ENCODE data around the gene CACNG3.

The CACNG3 gene

DNA sequence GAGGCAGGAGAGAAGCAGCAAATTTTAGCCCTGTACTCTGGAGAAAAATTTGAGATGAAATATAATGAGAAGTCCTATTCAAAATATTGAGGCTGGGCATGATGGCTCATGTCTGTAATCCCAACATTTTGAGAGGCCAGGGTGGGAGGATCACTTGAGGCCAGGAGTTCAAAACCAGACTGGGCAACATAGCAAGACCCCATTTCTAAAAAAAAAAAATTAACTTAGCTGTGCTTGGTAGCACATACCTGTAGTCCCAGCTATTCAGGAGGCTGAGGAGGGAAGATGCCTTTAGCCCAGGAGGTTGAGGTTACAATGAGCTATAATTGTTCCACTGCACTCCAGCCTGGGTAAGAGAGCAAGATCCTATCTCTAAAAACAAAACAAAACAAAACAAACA is 103.4 kb downstream of the CACNG3 start:
- no peak for TF ChIP-seq TAF1 (IDR thresholded peaks at IDR 0.05; ENCODE audit: borderline replicate concordance, insufficient read depth, low read length)

DNA sequence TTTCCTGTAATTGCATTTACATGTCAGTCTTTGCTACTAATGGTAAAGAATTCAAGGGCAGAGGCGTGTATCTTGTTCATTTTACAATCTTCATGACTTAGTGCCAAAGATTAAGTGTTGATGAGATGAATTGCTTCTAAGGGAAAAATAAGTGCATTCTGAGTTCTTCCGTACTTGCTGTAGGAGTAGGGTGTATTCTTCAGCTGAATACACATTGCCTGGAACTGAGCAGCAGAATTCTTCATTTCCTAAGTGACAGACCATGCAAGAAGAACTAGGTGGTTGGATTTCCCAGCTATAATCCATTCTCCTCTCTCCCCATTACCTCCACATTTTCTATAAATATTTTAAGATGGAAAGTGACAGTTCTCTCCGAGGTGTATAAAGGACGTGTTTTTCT is 104.8 kb downstream of the CACNG3 start:
- no peak for TF ChIP-seq TAF1 (IDR thresholded peaks at IDR 0.05; ENCODE audit: borderline replicate concordance, insufficient read depth, low read length)
- no peak for TF ChIP-seq SIN3A (IDR thresholded peaks at IDR 0.05; ENCODE audit: borderline replicate concordance, insufficient read depth, low read length)
- no peak for TF ChIP-seq REST (IDR thresholded peaks at IDR 0.05; ENCODE audit: insufficient read depth in 1 of 2, low read depth in 2 of 2, low read length in 2 of 2)
- no peak for TF ChIP-seq POLR2AphosphoS5 (IDR thresholded peaks at IDR 0.05; ENCODE audit: low read depth, low read length)
- no peak for TF ChIP-seq FOXP2 (optimal IDR thresholded peaks at IDR 0.05; ENCODE audit: borderline replicate concordance, extremely low read depth, extremely low read length, insufficient read depth)

DNA sequence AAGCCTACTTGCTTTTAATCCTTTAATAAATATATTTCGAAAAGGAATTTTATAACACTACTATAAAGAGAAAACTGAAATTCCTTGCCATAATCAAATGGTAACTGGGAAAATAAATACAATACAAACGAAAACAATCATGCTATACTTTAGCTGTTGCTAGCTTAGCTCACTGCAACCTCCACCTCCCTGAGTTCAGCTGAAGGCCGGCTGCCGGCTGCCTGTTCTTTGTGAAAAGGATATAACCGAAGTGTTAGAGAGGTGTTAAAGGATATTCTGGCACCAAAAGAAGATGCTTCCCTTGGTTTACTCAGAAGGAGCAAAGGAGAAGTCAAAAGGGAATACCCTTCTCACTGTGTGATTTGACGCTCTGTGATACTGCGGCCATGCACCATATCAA is 108.5 kb downstream of the CACNG3 start:
- TF ChIP-seq FOXP2 (optimal IDR thresholded peaks at IDR 0.05; ENCODE audit: borderline replicate concordance, extremely low read depth, extremely low read length, insufficient read depth): no peak
- TF ChIP-seq SIN3A (IDR thresholded peaks at IDR 0.05; ENCODE audit: borderline replicate concordance, insufficient read depth, low read length): no peak
- TF ChIP-seq POLR2AphosphoS5 (IDR thresholded peaks at IDR 0.05; ENCODE audit: low read depth, low read length): no peak

- TF ChIP-seq TAF1 (IDR thresholded peaks at IDR 0.05; ENCODE audit: borderline replicate concordance, insufficient read depth, low read length): no peak
- TF ChIP-seq SIN3A (IDR thresholded peaks at IDR 0.05; ENCODE audit: borderline replicate concordance, insufficient read depth, low read length): no peak
Observed at GRCh38 chr16:24367186-24367710, 111.1 kb downstream of the CACNG3 start.

DNA sequence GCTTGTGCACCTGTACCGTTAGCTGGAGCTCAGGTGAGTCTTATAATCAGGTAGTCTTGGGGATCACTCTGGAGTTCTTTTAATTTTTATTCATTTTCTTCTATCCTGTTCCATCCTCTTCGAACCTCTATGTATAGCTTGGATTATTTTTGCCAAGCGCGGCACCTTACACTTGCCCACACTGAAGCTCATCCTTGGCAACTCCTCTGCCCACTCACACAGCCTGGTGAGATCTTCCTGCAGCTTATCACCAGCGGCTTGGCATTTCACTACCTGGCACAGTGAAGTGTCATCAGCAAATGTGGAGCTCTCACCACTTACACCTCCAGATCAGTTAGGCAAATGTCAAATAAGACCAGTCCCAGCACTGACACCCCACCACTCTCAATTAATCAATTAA is 116.7 kb downstream of the CACNG3 start:
- TF ChIP-seq TAF1 (IDR thresholded peaks at IDR 0.05; ENCODE audit: borderline replicate concordance, insufficient read depth, low read length) (no peak), SIN3A (IDR thresholded peaks at IDR 0.05; ENCODE audit: borderline replicate concordance, insufficient read depth, low read length) (no peak), REST (IDR thresholded peaks at IDR 0.05; ENCODE audit: insufficient read depth in 1 of 2, low read depth in 2 of 2, low read length in 2 of 2) (no peak), POLR2AphosphoS5 (IDR thresholded peaks at IDR 0.05; ENCODE audit: low read depth, low read length) (no peak), FOXP2 (optimal IDR thresholded peaks at IDR 0.05; ENCODE audit: borderline replicate concordance, extremely low read depth, extremely low read length, insufficient read depth) (no peak)

- TF ChIP-seq FOXP2 (optimal IDR thresholded peaks at IDR 0.05; ENCODE audit: borderline replicate concordance, extremely low read depth, extremely low read length, insufficient read depth): no peak
- TF ChIP-seq SIN3A (IDR thresholded peaks at IDR 0.05; ENCODE audit: borderline replicate concordance, insufficient read depth, low read length): no peak
- no peak for TF ChIP-seq POLR2AphosphoS5 (IDR thresholded peaks at IDR 0.05; ENCODE audit: low read depth, low read length)
- TF ChIP-seq REST (IDR thresholded peaks at IDR 0.05; ENCODE audit: insufficient read depth in 1 of 2, low read depth in 2 of 2, low read length in 2 of 2): no peak
- TF ChIP-seq TAF1 (IDR thresholded peaks at IDR 0.05; ENCODE audit: borderline replicate concordance, insufficient read depth, low read length): no peak
Observed at GRCh38 chr16:24378999-24379398, 122.9 kb downstream of the CACNG3 start.
